ENCODE results near the gene GFER. TPM values are rescaled to one million over a fixed set of nuclear protein-coding genes. Genes with fewer than 3 reads are reported as not detected.

GFER gene
- total and polyA plus RNA-seq, 2 experiments from 2014 or later: 16.4 to 31.0 TPM

DNA sequence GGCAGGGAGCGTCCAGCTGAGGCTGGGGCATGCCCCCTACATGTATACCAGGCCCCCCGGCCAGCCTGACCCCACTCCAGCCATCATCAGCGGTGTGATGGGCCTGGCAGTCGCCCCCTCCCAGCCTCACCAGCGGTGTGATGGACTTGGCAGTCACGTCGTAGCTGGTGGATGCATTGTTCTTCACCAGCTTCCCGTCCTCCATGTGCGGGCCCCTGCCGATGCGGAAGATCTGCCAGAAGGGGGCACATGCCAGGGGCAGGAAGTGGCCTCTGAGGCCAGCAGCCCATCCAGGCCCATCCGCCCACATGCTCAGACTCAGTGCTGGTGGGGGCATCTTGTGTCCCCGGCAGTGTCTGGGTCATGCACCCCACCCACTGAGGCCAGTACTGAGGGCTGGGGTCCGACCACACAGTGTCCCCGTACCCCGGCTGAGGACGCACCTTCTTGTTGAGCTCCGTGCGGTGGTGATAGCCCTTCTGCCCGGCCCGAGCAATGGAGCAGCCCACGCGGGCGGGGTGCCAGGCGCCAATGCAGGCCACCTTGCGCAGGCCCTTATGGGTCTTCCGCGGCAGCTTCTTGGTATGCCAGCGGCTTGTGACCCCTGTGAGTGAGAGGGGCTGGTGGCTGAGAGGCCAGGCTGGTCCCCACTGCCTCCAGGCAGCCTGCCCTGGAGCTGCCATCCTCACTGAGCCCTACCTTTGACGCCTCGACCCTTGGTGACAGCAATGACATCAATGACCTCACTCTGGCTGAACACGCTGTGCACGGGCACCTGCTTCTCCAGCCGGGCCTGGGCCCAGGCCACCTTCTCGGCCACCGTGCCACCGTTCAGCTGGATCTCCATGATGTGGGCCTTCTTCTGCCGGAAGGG is 37.3 kb upstream of the GFER start:
- H3K79me2 ChIP-seq (ENCODE audit: insufficient read depth): no peaks in the 10 kb centered on the region
- H3F3A ChIP-seq (ENCODE audit: insufficient read depth): no peaks in the 10 kb centered on the region
- no peak overlapping the region for H2AFZ ChIP-seq
- H3K9ac ChIP-seq: no peak overlapping the region
- 84 to 87% methylated on average over 33 of the region's 38 CpGs for WGBS, 2 experiments (ENCODE audit: low coverage in 1 of 2, low lambda C conversion rate in 2 of 2, missing lambda C conversion rate in 2 of 2)
- H3K9me2 ChIP-seq (ENCODE audit: insufficient read depth): no peaks in the 10 kb centered on the region
- no peak for DNase-seq
- H3K9me3 ChIP-seq (ENCODE audit: low read depth): no peaks in the 10 kb centered on the region
- no peaks in the 10 kb centered on the region for H3K27me3 ChIP-seq (replicated peaks; ENCODE audit: insufficient read depth)
- no peak overlapping the region for H3K27ac ChIP-seq
- no peaks in the 10 kb centered on the region for H3K4me1 ChIP-seq (ENCODE audit: insufficient read depth)
- no peak for TF ChIP-seq EZH2phosphoT487 (IDR thresholded peaks at IDR 0.05; ENCODE audit: insufficient read depth, low read depth)
- TF ChIP-seq EZH2 (IDR thresholded peaks at IDR 0.05; ENCODE audit: insufficient read depth, poor library complexity, severe bottlenecking): no peak
- no peaks in the 10 kb centered on the region for H4K20me1 ChIP-seq (ENCODE audit: insufficient read depth)
- no peak overlapping the region for H3K4me2 ChIP-seq (ENCODE audit: unreplicated experiment)
- in situ Hi-C loops (cut with MboI): no loop called here
- H3K4me3 ChIP-seq: no peak overlapping the region
- no peaks in the 10 kb centered on the region for H3K36me3 ChIP-seq (ENCODE audit: low read depth)

DNA sequence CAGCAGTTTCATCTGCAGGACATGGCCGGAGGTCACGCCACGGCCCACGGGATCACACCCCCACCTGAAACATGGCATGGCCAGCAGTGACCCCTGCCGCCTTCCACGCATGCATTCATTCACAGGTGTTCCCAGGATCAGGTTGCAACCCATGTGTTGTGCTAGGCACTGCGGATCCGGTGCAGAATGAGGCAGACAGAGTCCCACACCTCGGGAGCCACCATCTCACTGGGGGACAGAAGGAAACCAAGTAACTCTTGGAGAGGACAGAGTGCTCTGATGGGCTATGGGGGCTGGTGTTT is 36.7 kb upstream of the GFER start:
- WGBS, 2 experiments (ENCODE audit: low coverage in 1 of 2, low lambda C conversion rate in 2 of 2, missing lambda C conversion rate in 2 of 2): 73 to 78% methylated on average over 9 of the region's 9 CpGs
- Histone ChIP-seq H3K36me3 (ENCODE audit: low read depth) (no peaks in the 10 kb centered on the region), H3K4me2 (ENCODE audit: unreplicated experiment) (no peak overlapping the region), H3K27me3 (replicated peaks; ENCODE audit: insufficient read depth) (no peaks in the 10 kb centered on the region), H3K27ac (no peak overlapping the region), H3K9ac (no peak overlapping the region), H3K9me2 (ENCODE audit: insufficient read depth) (no peaks in the 10 kb centered on the region), H3K9me3 (ENCODE audit: low read depth) (no peaks in the 10 kb centered on the region), H3F3A (ENCODE audit: insufficient read depth) (no peaks in the 10 kb centered on the region), H3K4me1 (ENCODE audit: insufficient read depth) (no peaks in the 10 kb centered on the region), H3K79me2 (ENCODE audit: insufficient read depth) (no peaks in the 10 kb centered on the region), H4K20me1 (ENCODE audit: insufficient read depth) (no peaks in the 10 kb centered on the region), H3K4me3 (no peak overlapping the region), H2AFZ (no peak overlapping the region)
- in situ Hi-C loops (cut with MboI): no loop called here
- no peak for TF ChIP-seq EZH2phosphoT487 (IDR thresholded peaks at IDR 0.05; ENCODE audit: insufficient read depth, low read depth)
- TF ChIP-seq EZH2 (IDR thresholded peaks at IDR 0.05; ENCODE audit: insufficient read depth, poor library complexity, severe bottlenecking): no peak
- no peak for DNase-seq

- TF ChIP-seq EZH2 (IDR thresholded peaks at IDR 0.05; ENCODE audit: insufficient read depth, poor library complexity, severe bottlenecking) (no peak), EZH2phosphoT487 (IDR thresholded peaks at IDR 0.05; ENCODE audit: insufficient read depth, low read depth) (no peak)
- WGBS, 2 experiments (ENCODE audit: low coverage in 1 of 2, low lambda C conversion rate in 2 of 2, missing lambda C conversion rate in 2 of 2): 77 to 78% methylated on average over 8 to 11 of the region's 11 CpGs
- Histone ChIP-seq H3K9ac (no peak overlapping the region), H3K27me3 (replicated peaks; ENCODE audit: insufficient read depth) (no peaks in the 10 kb centered on the region), H3K27ac (no peak overlapping the region), H2AFZ (no peak overlapping the region), H3K4me2 (ENCODE audit: unreplicated experiment) (no peak overlapping the region), H3K4me3 (no peak overlapping the region), H3F3A (ENCODE audit: insufficient read depth) (no peaks in the 10 kb centered on the region), H3K4me1 (ENCODE audit: insufficient read depth) (no peaks in the 10 kb centered on the region), H3K79me2 (ENCODE audit: insufficient read depth) (no peaks in the 10 kb centered on the region), H4K20me1 (ENCODE audit: insufficient read depth) (no peaks in the 10 kb centered on the region), H3K9me2 (ENCODE audit: insufficient read depth) (no peaks in the 10 kb centered on the region), H3K9me3 (ENCODE audit: low read depth) (no peaks in the 10 kb centered on the region), H3K36me3 (ENCODE audit: low read depth) (no peaks in the 10 kb centered on the region)
- DNase-seq: no peak
- in situ Hi-C loops (cut with MboI): no loop called here
These were observed 34.5 kb upstream of the GFER start for GRCh38 chr16:1949507-1949906.

- H3F3A ChIP-seq (ENCODE audit: insufficient read depth): no peaks in the 10 kb centered on the region
- H2AFZ ChIP-seq: no peak overlapping the region
- TF ChIP-seq EZH2 (IDR thresholded peaks at IDR 0.05; ENCODE audit: insufficient read depth, poor library complexity, severe bottlenecking): no peak
- TF ChIP-seq EZH2phosphoT487 (IDR thresholded peaks at IDR 0.05; ENCODE audit: insufficient read depth, low read depth): no peak
- in situ Hi-C loops (cut with MboI): no loop called here
- H3K4me2 ChIP-seq (ENCODE audit: unreplicated experiment): no peak overlapping the region
- no peaks in the 10 kb centered on the region for H3K36me3 ChIP-seq (ENCODE audit: low read depth)
- 39 to 68% methylated on average over 2 to 7 of the region's 7 CpGs for WGBS, 2 experiments (ENCODE audit: low coverage in 1 of 2, low lambda C conversion rate in 2 of 2, missing lambda C conversion rate in 2 of 2)
- H4K20me1 ChIP-seq (ENCODE audit: insufficient read depth): no peaks in the 10 kb centered on the region
- no peaks in the 10 kb centered on the region for H3K27me3 ChIP-seq (replicated peaks; ENCODE audit: insufficient read depth)
- no peak overlapping the region for H3K4me3 ChIP-seq
- no peaks in the 10 kb centered on the region for H3K9me2 ChIP-seq (ENCODE audit: insufficient read depth)
- no peaks in the 10 kb centered on the region for H3K4me1 ChIP-seq (ENCODE audit: insufficient read depth)
- H3K9me3 ChIP-seq (ENCODE audit: low read depth): no peaks in the 10 kb centered on the region
- H3K9ac ChIP-seq: no peak overlapping the region
- no peak overlapping the region for H3K27ac ChIP-seq
- DNase-seq: peak; percentile 28
- H3K79me2 ChIP-seq (ENCODE audit: insufficient read depth): no peaks in the 10 kb centered on the region
These were observed 33.9 kb upstream of the GFER start for GRCh38 chr16:1950047-1950446.
